HepG2 (cell line): ENCODE measurements around the gene RRAS2. TPM values are rescaled to one million over a fixed set of nuclear protein-coding genes. Genes with fewer than 3 reads are reported as not detected.

Experiments
- HDAC6 ChIP-seq: fragments of 200-600 bp; sonication (generic); IDR thresholded peaks from 2 replicates; pipeline ENCODE4 v1.7.0; 2017; ENCODE audit warnings: mild to moderate bottlenecking, antibody characterized with exemption, low read length, low read depth
- NKX3-1 ChIP-seq: sonication (generic); formaldehyde crosslinking; IDR thresholded peaks from 2 replicates; pipeline ENCODE4 v1.5.0; 2020; ENCODE audit warnings: missing genetic modification reagents
- SALL1 ChIP-seq: sonication (generic); formaldehyde crosslinking; IDR thresholded peaks from 2 replicates; pipeline ENCODE4 v1.8.0; 2022; ENCODE audit warnings: mild to moderate bottlenecking, missing genetic modification reagents
- SPEN ChIP-seq: sonication (generic); formaldehyde crosslinking; IDR thresholded peaks from 2 replicates; pipeline ENCODE4 v1.5.1; 2020; ENCODE audit warnings: low read depth, mild to moderate bottlenecking, missing genetic modification reagents
- SUZ12 ChIP-seq: fragments of 150-350 bp; IDR thresholded peaks from 2 replicates; pipeline ENCODE4 v1.6.1; 2014; ENCODE audit warnings: low read depth, low read length
- TCF12 ChIP-seq, 2 experiments: fragments of 450-650 bp in 1 of 2; sonication (generic) in 1 of 2; formaldehyde crosslinking in 1 of 2; IDR thresholded peaks; 2 replicates each; pipeline versions ENCODE4 v1.6.1 to v1.8.0; 2017 to 2022; ENCODE audit warnings: antibody characterized with exemption in 1 of 2, mild to moderate bottlenecking in 1 of 2, missing genetic modification reagents in 1 of 2, moderate library complexity in 1 of 2
- U2AF2 ChIP-seq: fragments of 200-400 bp; formaldehyde crosslinking; IDR thresholded peaks from 2 replicates; pipeline ENCODE4 v1.6.1; 2017; ENCODE audit warnings: low read depth, mild to moderate bottlenecking, low read length
- ZFP62 ChIP-seq: sonication (generic); formaldehyde crosslinking; IDR thresholded peaks from 2 replicates; pipeline ENCODE4 v1.4.0; 2020; ENCODE audit warnings: missing genetic modification reagents
- ZKSCAN5 ChIP-seq: sonication (generic); formaldehyde crosslinking; IDR thresholded peaks from 2 replicates; pipeline ENCODE4 v1.5.1; 2020; ENCODE audit warnings: mild to moderate bottlenecking, missing genetic modification reagents
- ZMAT5 ChIP-seq: sonication (generic); formaldehyde crosslinking; IDR thresholded peaks from 2 replicates; pipeline ENCODE4 v1.5.0; 2020; ENCODE audit warnings: mild to moderate bottlenecking, low read depth, missing genetic modification reagents, borderline replicate concordance
- ZNF124 ChIP-seq: sonication (generic); formaldehyde crosslinking; IDR thresholded peaks from 2 replicates; pipeline ENCODE4 v1.4.0; 2020; ENCODE audit warnings: missing genetic modification reagents
- ZNF136 ChIP-seq: sonication (generic); formaldehyde crosslinking; IDR thresholded peaks from 2 replicates; pipeline ENCODE4 v1.8.1; 2022; ENCODE audit warnings: low read depth, mild to moderate bottlenecking, moderate library complexity, missing genetic modification reagents
- ZNF512 ChIP-seq: sonication (generic); formaldehyde crosslinking; IDR thresholded peaks from 2 replicates; pipeline ENCODE4 v1.4.0; 2020; ENCODE audit warnings: mild to moderate bottlenecking, missing genetic modification reagents
- ZNF546 ChIP-seq: sonication (generic); formaldehyde crosslinking; conservative IDR thresholded peaks from 2 replicates; pipeline ENCODE4 v1.8.1; 2023; ENCODE audit warnings: mild to moderate bottlenecking, missing genetic modification reagents
- ZNF564 ChIP-seq: sonication (generic); formaldehyde crosslinking; IDR thresholded peaks from 2 replicates; pipeline ENCODE4 v1.8.1; 2023; ENCODE audit warnings: mild to moderate bottlenecking, missing genetic modification reagents
- ZNF761 ChIP-seq: sonication (generic); formaldehyde crosslinking; conservative IDR thresholded peaks from 2 replicates; pipeline ENCODE4 v1.4.0; 2020; ENCODE audit warnings: mild to moderate bottlenecking, missing genetic modification reagents
- polyA plus RNA-seq, 8 experiments: library from polyadenylated mRNA; depleted of rRNA in 3 of 8; stranded (reverse) in 7 of 8; unstranded in 1 of 8; fragments of >200 nt; fragmentation: Illumina TruSeq in 4 of 8; extraction: Trizol in 4 of 8; gene quantifications; 2 replicates each; pipeline versions ENCODE4 v1.2.1 to v1.2.3, GENCODE V29; 2011 to 2016; ENCODE audit warnings: low read depth in 4 of 8, missing spikeins in 1 of 8, mixed read lengths in 1 of 8; ENCODE audit not compliant: insufficient read depth in 1 of 8
- total RNA-seq, 5 experiments: library from RNA; depleted of rRNA; stranded (reverse); fragments of >200 nt; fragmentation: Illumina TruSeq; extraction: Trizol; gene quantifications; 2 replicates each; pipeline ENCODE4 v1.2.3, GENCODE V29; 2016; ENCODE audit warnings: low read depth in 1 of 5
- TF ChIP-seq, protein P1 (sequence below): sonication (generic); formaldehyde crosslinking; IDR thresholded peaks from 2 replicates; pipeline ENCODE4 v1.9.0; 2021; ENCODE audit warnings: missing genetic modification reagents, mild to moderate bottlenecking, borderline replicate concordance
- TF ChIP-seq, protein P2 (sequence below): sonication (generic); formaldehyde crosslinking; IDR thresholded peaks from 2 replicates; pipeline ENCODE4 v1.5.0; 2020; ENCODE audit warnings: mild to moderate bottlenecking, missing genetic modification reagents, borderline replicate concordance
- TF ChIP-seq, protein P3 (sequence below): sonication (generic); formaldehyde crosslinking; conservative IDR thresholded peaks from 2 replicates; pipeline ENCODE4 v1.8.0; 2022; ENCODE audit warnings: mild to moderate bottlenecking, moderate library complexity, missing genetic modification reagents

Gene RRAS2
- total and polyA plus RNA-seq, 2 of the 13 experiments (the other 11 are each of a cell fraction or from before 2014, with no cell fraction given): 19.0 to 44.1 TPM

GRCh38 chr11:14258221-14258935, 100.6 kb downstream of the RRAS2 start (continued):
- TF ChIP-seq, protein P1, sequence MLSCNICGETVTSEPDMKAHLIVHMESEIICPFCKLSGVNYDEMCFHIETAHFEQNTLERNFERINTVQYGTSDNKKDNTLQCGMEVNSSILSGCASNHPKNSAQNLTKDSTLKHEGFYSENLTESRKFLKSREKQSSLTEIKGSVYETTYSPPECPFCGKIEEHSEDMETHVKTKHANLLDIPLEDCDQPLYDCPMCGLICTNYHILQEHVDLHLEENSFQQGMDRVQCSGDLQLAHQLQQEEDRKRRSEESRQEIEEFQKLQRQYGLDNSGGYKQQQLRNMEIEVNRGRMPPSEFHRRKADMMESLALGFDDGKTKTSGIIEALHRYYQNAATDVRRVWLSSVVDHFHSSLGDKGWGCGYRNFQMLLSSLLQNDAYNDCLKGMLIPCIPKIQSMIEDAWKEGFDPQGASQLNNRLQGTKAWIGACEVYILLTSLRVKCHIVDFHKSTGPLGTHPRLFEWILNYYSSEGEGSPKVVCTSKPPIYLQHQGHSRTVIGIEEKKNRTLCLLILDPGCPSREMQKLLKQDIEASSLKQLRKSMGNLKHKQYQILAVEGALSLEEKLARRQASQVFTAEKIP (CRISPR knock-in tag): no peak
- TF ChIP-seq ZKSCAN5 (CRISPR knock-in tag) (no peak), SPEN (CRISPR knock-in tag) (no peak), HDAC6 (no peak), ZNF761 (CRISPR knock-in tag) (no peak), SALL1 (CRISPR knock-in tag) (peak; percentile 59; the same call in 1 of the 2 replicates), U2AF2 (no peak), ZNF136 (CRISPR knock-in tag) (no peak), ZNF564 (CRISPR knock-in tag) (no peak), ZNF512 (CRISPR knock-in tag) (no peak), ZNF546 (no peak), NKX3-1 (CRISPR knock-in tag) (no peak), ZMAT5 (CRISPR knock-in tag) (no peak), ZNF124 (CRISPR knock-in tag) (no peak), TCF12 (IDR thresholded peaks at IDR 0.05) (no peak), TCF12 (CRISPR knock-in tag; IDR thresholded peaks at IDR 0.05) (no peak), SUZ12 (no peak), ZFP62 (no peak)
- TF ChIP-seq, protein P2, sequence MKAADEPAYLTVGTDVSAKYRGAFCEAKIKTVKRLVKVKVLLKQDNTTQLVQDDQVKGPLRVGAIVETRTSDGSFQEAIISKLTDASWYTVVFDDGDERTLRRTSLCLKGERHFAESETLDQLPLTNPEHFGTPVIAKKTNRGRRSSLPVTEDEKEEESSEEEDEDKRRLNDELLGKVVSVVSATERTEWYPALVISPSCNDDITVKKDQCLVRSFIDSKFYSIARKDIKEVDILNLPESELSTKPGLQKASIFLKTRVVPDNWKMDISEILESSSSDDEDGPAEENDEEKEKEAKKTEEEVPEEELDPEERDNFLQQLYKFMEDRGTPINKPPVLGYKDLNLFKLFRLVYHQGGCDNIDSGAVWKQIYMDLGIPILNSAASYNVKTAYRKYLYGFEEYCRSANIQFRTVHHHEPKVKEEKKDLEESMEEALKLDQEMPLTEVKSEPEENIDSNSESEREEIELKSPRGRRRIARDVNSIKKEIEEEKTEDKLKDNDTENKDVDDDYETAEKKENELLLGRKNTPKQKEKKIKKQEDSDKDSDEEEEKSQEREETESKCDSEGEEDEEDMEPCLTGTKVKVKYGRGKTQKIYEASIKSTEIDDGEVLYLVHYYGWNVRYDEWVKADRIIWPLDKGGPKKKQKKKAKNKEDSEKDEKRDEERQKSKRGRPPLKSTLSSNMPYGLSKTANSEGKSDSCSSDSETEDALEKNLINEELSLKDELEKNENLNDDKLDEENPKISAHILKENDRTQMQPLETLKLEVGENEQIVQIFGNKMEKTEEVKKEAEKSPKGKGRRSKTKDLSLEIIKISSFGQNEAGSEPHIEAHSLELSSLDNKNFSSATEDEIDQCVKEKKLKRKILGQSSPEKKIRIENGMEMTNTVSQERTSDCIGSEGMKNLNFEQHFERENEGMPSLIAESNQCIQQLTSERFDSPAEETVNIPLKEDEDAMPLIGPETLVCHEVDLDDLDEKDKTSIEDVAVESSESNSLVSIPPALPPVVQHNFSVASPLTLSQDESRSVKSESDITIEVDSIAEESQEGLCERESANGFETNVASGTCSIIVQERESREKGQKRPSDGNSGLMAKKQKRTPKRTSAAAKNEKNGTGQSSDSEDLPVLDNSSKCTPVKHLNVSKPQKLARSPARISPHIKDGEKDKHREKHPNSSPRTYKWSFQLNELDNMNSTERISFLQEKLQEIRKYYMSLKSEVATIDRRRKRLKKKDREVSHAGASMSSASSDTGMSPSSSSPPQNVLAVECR (CRISPR knock-in tag): no peak
- TF ChIP-seq, protein P3, sequence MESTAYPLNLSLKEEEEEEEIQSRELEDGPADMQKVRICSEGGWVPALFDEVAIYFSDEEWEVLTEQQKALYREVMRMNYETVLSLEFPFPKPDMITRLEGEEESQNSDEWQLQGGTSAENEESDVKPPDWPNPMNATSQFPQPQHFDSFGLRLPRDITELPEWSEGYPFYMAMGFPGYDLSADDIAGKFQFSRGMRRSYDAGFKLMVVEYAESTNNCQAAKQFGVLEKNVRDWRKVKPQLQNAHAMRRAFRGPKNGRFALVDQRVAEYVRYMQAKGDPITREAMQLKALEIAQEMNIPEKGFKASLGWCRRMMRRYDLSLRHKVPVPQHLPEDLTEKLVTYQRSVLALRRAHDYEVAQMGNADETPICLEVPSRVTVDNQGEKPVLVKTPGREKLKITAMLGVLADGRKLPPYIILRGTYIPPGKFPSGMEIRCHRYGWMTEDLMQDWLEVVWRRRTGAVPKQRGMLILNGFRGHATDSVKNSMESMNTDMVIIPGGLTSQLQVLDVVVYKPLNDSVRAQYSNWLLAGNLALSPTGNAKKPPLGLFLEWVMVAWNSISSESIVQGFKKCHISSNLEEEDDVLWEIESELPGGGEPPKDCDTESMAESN (CRISPR knock-in tag): no peak
